Osteocyte (in vitro differentiated cells): ENCODE data around the gene GPC6. TPM values are rescaled to one million over a fixed set of nuclear protein-coding genes. Genes with fewer than 3 reads are reported as not detected.

Source experiments
- DNase-seq: peaks from one replicate; pipeline ENCODE4 v3.0.0; 2021; ENCODE audit warnings: mixed read lengths; ENCODE audit not compliant: unreplicated experiment; ENCODE audit errors: extremely low spot score
- H3K27ac Mint-ChIP-seq: one replicate; pipeline ENCODE4 v1.8.0; 2021; ENCODE audit warnings: mild to moderate bottlenecking, mixed read lengths; ENCODE audit not compliant: unreplicated experiment
- H3K27me3 Mint-ChIP-seq: one replicate; pipeline ENCODE4 v1.8.0; 2021; ENCODE audit warnings: mixed read lengths; ENCODE audit not compliant: unreplicated experiment
- H3K36me3 Mint-ChIP-seq: one replicate; pipeline ENCODE4 v1.8.0; 2021; ENCODE audit warnings: mixed read lengths; ENCODE audit not compliant: unreplicated experiment
- H3K4me1 Mint-ChIP-seq: one replicate; pipeline ENCODE4 v1.8.0; 2021; ENCODE audit warnings: mixed read lengths; ENCODE audit not compliant: unreplicated experiment
- H3K4me3 Mint-ChIP-seq: one replicate; pipeline ENCODE4 v1.8.0; 2021; ENCODE audit warnings: mild to moderate bottlenecking, moderate library complexity, mixed read lengths; ENCODE audit not compliant: unreplicated experiment
- H3K9me3 Mint-ChIP-seq: one replicate; pipeline ENCODE4 v1.8.0; 2021; ENCODE audit warnings: mixed read lengths; ENCODE audit not compliant: unreplicated experiment
- CTCF ChIP-seq: fragments of 200-600 bp; sonication (generic); IDR thresholded peaks from 2 replicates; pipeline ENCODE4 v1.5.0; 2021; ENCODE audit warnings: antibody characterized with exemption, mild to moderate bottlenecking, moderate library complexity
- total RNA-seq: library from RNA; stranded (reverse); gene quantifications from 2 replicates; pipeline ENCODE4 v1.2.1, GENCODE V29; 2021

GPC6 gene
- total RNA-seq, 1 donor from 2014 or later, result 125 TPM

- no peak for DNase-seq
- Mint-ChIP-seq H3K9me3 (peaks cover 8% of the 10 kb centered on the region), H3K27ac (no peak overlapping the region), H3K27me3 (no peaks in the 10 kb centered on the region), H3K4me1 (peaks cover 33% of the 10 kb centered on the region), H3K36me3 (peaks cover 2% of the 10 kb centered on the region), H3K4me3 (no peak overlapping the region)
- no peak for TF ChIP-seq CTCF
These were observed 1097.5 kb downstream of the GPC6 start for GRCh38 chr13:94323764-94324758.

- no peak for TF ChIP-seq CTCF
- H3K27me3 Mint-ChIP-seq, result no peaks in the 10 kb centered on the region
- peaks cover 8% of the 10 kb centered on the region for H3K9me3 Mint-ChIP-seq
- no peak for DNase-seq
- H3K4me3 Mint-ChIP-seq, result no peak overlapping the region
- no peak overlapping the region for H3K27ac Mint-ChIP-seq
- H3K36me3 Mint-ChIP-seq, result peaks cover 6% of the 10 kb centered on the region
- H3K4me1 Mint-ChIP-seq, result peaks cover 42% of the 10 kb centered on the region
These were observed 1098.3 kb downstream of the GPC6 start for GRCh38 chr13:94324767-94325540.

- H3K4me1 Mint-ChIP-seq, result peaks cover 46% of the 10 kb centered on the region
- H3K27me3 Mint-ChIP-seq, result no peaks in the 10 kb centered on the region
- peaks cover 7% of the 10 kb centered on the region for H3K9me3 Mint-ChIP-seq
- peak overlapping the region; percentile 7 for H3K27ac Mint-ChIP-seq
- no peak for DNase-seq
- H3K4me3 Mint-ChIP-seq, result no peak overlapping the region
- peaks cover 7% of the 10 kb centered on the region for H3K36me3 Mint-ChIP-seq
- TF ChIP-seq CTCF, result no peak
These were observed 1099.0 kb downstream of the GPC6 start for GRCh38 chr13:94325650-94326049.

DNA sequence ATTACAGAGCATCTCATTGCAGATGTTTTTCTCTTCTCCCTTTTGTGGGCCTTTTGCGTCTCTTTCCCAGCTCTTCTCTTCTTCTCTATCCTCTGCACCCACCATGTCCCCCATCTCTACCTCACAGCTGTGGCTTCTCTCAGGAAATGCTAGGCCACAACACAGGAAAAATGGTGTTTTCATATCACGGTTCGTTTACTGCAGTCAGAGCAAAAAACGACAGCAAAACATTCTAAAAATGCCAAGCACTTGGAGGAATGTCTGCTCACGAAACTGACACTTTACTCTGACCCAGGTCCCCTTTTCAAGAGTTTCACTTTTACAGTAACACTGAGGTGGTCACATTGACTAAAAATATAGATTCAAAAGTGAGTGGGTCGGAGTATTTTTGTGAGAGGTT, 1100.7 kb downstream of the GPC6 start:
- H3K9me3 Mint-ChIP-seq, result no peaks in the 10 kb centered on the region
- TF ChIP-seq CTCF, result no peak
- peak overlapping the region; percentile 1 for H3K4me3 Mint-ChIP-seq
- no peak for DNase-seq
- no peaks in the 10 kb centered on the region for H3K27me3 Mint-ChIP-seq
- peaks cover 7% of the 10 kb centered on the region for H3K36me3 Mint-ChIP-seq
- peak overlapping the region; percentile 90 for H3K27ac Mint-ChIP-seq
- H3K4me1 Mint-ChIP-seq, result peaks cover 46% of the 10 kb centered on the region
